PC-9 (cell line): ENCODE results near the gene C11orf21. TPM values are rescaled to one million over a fixed set of nuclear protein-coding genes. Genes with fewer than 3 reads are reported as not detected.

Experiments used
- BruUV-seq: library from RNA; stranded (reverse); fragments of 400-500 nt; replicated peaks from 2 replicates; lab custom pipeline; 2021; lab: Mats Ljungman, UMichigan
- CTCF ChIA-PET: fragments of 300-600 bp; sonication (Branson Sonifier 250); formaldehyde crosslinking; loops from one replicate; lab custom pipeline; 2022; ENCODE audit warnings: antibody characterized with exemption; lab: Charles Lee
- POLR2A ChIA-PET: fragments of 300-600 bp; sonication (Branson Sonifier 250); formaldehyde crosslinking; loops from one replicate; lab custom pipeline; 2022; ENCODE audit warnings: antibody characterized with exemption; ENCODE audit not compliant: unreplicated experiment; lab: Charles Lee
- DNase-seq, 2 experiments: peaks; one replicate each; pipeline versions ENCODE4 v3.0.0 to v3.0.0-alpha.2; 2015 to 2022; ENCODE audit warnings: mixed read lengths in 1 of 2
- H2AFZ ChIP-seq: fragments of 200-600 bp; sonication (generic); 2 replicates; pipeline ENCODE4 v1.8.1; 2017; ENCODE audit warnings: antibody characterized with exemption
- H3F3A ChIP-seq: fragments of 200-600 bp; sonication (generic); 2 replicates; pipeline ENCODE4 v1.8.1; 2017; ENCODE audit warnings: antibody characterized with exemption, mild to moderate bottlenecking, low read depth; ENCODE audit not compliant: insufficient read depth
- H3K27ac ChIP-seq: fragments of 200-600 bp; sonication (generic); 2 replicates; pipeline ENCODE4 v1.6.1; 2016; ENCODE audit warnings: mixed run types
- H3K27me3 ChIP-seq: fragments of 200-600 bp; sonication (generic); 2 replicates; pipeline ENCODE4 v1.6.1; 2016; ENCODE audit warnings: low read depth, mixed run types; ENCODE audit not compliant: insufficient read depth
- H3K36me3 ChIP-seq: fragments of 200-600 bp; sonication (generic); 2 replicates; pipeline ENCODE4 v1.6.1; 2016; ENCODE audit warnings: low read depth, mixed run types
- H3K4me1 ChIP-seq: fragments of 200-600 bp; sonication (generic); replicated peaks from 2 replicates; pipeline ENCODE4 v1.6.1; 2016; ENCODE audit warnings: mixed run types; ENCODE audit not compliant: insufficient read depth
- H3K4me2 ChIP-seq: fragments of 200-600 bp; sonication (generic); 2 replicates; pipeline ENCODE4 v1.6.1; 2017; ENCODE audit warnings: mixed run types
- H3K4me3 ChIP-seq: fragments of 200-600 bp; sonication (generic); 2 replicates; pipeline ENCODE4 v1.6.1; 2016; ENCODE audit warnings: mixed run types
- H3K79me2 ChIP-seq: fragments of 200-600 bp; sonication (generic); 2 replicates; pipeline ENCODE4 v1.6.1; 2017; ENCODE audit warnings: low read depth, mixed run types
- H3K9me2 ChIP-seq: fragments of 200-600 bp; sonication (generic); 2 replicates; pipeline ENCODE4 v1.8.1; 2017; ENCODE audit warnings: mild to moderate bottlenecking; ENCODE audit not compliant: insufficient read depth
- H3K9me3 ChIP-seq: fragments of 200-600 bp; sonication (generic); 2 replicates; pipeline ENCODE4 v1.8.1; 2016; ENCODE audit warnings: low read depth; ENCODE audit not compliant: insufficient read depth
- H4K20me1 ChIP-seq: fragments of 200-600 bp; sonication (generic); 2 replicates; pipeline ENCODE4 v1.8.1; 2017; ENCODE audit not compliant: insufficient read depth
- CTCF ChIP-seq: fragments of 200-600 bp; sonication (generic); conservative IDR thresholded peaks from 2 replicates; pipeline ENCODE4 v1.6.1; 2017; ENCODE audit warnings: mixed run types, antibody characterized with exemption, mild to moderate bottlenecking, moderate library complexity
- EZH2 ChIP-seq: fragments of 200-600 bp; sonication (generic); IDR thresholded peaks from 2 replicates; pipeline ENCODE4 v1.8.0; 2017; ENCODE audit warnings: antibody characterized with exemption, low read depth
- intact Hi-C: fragments of 100-400 bp; cut with micrococcal nuclease; formaldehyde crosslinking; loops from one replicate; pipeline ENCODE4 v1.10.0; 2022; ENCODE audit not compliant: unreplicated experiment
- total RNA-seq: library from RNA; stranded (reverse); gene quantifications from 2 replicates; pipeline ENCODE4 v1.2.3, GENCODE V29; 2021

Gene C11orf21
- total RNA-seq, 1 experiment from 2014 or later, result not detected

- Histone ChIP-seq H3K9me3 (no peaks in the 10 kb centered on the region), H3K4me1 (no peaks in the 10 kb centered on the region), H3K9me2 (no peaks in the 10 kb centered on the region), H3K36me3 (no peaks in the 10 kb centered on the region), H3K4me2 (no peak overlapping the region), H3K79me2 (no peaks in the 10 kb centered on the region), H3F3A (no peaks in the 10 kb centered on the region), H3K27ac (no peak overlapping the region), H3K4me3 (no peak overlapping the region), H2AFZ (no peak overlapping the region), H3K27me3 (no peaks in the 10 kb centered on the region), H4K20me1 (no peaks in the 10 kb centered on the region)
- CTCF ChIA-PET, result interaction anchor here (3.3 kb wide), 1 partner anchor 115 kb away, joined by 29 read pairs; no protein-coding TSS in a partner anchor
- no TSS peak for BruUV-seq
- DNase-seq, result no peak
- intact Hi-C loops, result loop anchor here (1.0 kb wide), 3 partner anchors 95 to 227 kb away; no protein-coding TSS in a partner anchor
- TF ChIP-seq CTCF, result no peak
- TF ChIP-seq EZH2, result no peak
- POLR2A ChIA-PET, result no interaction called here
Observed at GRCh38 chr11:2304506-2305139, 2.9 kb upstream of the C11orf21 start.

GRCh38 chr11:2303627-2304505 lies 2.1 kb upstream of the C11orf21 start:
- H3K27me3 ChIP-seq, result no peaks in the 10 kb centered on the region
- H3K9me2 ChIP-seq, result no peaks in the 10 kb centered on the region
- no peak overlapping the region for H3K27ac ChIP-seq
- no peaks in the 10 kb centered on the region for H3K36me3 ChIP-seq
- CTCF ChIA-PET, result interaction anchor here (3.3 kb wide), 1 partner anchor 116 kb away, joined by 29 read pairs; no protein-coding TSS in a partner anchor
- H2AFZ ChIP-seq, result no peak overlapping the region
- no TSS peak for BruUV-seq
- H3K79me2 ChIP-seq, result no peaks in the 10 kb centered on the region
- H3K4me3 ChIP-seq, result no peak overlapping the region
- H3K9me3 ChIP-seq, result no peaks in the 10 kb centered on the region
- H3F3A ChIP-seq, result no peaks in the 10 kb centered on the region
- H4K20me1 ChIP-seq, result no peaks in the 10 kb centered on the region
- H3K4me2 ChIP-seq, result no peak overlapping the region
- TF ChIP-seq EZH2 (no peak), CTCF (no peak)
- no peaks in the 10 kb centered on the region for H3K4me1 ChIP-seq
- DNase-seq, result no peak
- POLR2A ChIA-PET, result no interaction called here
- intact Hi-C loops, result no loop called here

GRCh38 chr11:2302896-2303626 lies 1.3 kb upstream of the C11orf21 start:
- no peaks in the 10 kb centered on the region for H3K9me2 ChIP-seq
- TF ChIP-seq EZH2 (no peak), CTCF (no peak)
- no peak overlapping the region for H3K4me3 ChIP-seq
- H3K9me3 ChIP-seq, result no peaks in the 10 kb centered on the region
- H4K20me1 ChIP-seq, result no peaks in the 10 kb centered on the region
- CTCF ChIA-PET, result no interaction called here
- H3F3A ChIP-seq, result no peaks in the 10 kb centered on the region
- POLR2A ChIA-PET, result interaction anchor here (0.7 kb wide), 1 partner anchor 8 kb away, joined by 3 read pairs; no protein-coding TSS in a partner anchor
- H3K36me3 ChIP-seq, result no peaks in the 10 kb centered on the region
- H3K4me2 ChIP-seq, result no peak overlapping the region
- H3K27me3 ChIP-seq, result no peaks in the 10 kb centered on the region
- DNase-seq, result no peak
- no peak overlapping the region for H3K27ac ChIP-seq
- H3K4me1 ChIP-seq, result no peaks in the 10 kb centered on the region
- H3K79me2 ChIP-seq, result no peaks in the 10 kb centered on the region
- no TSS peak for BruUV-seq
- no peak overlapping the region for H2AFZ ChIP-seq
- intact Hi-C loops, result no loop called here
